ENCODE measurements around the gene SLC35A2. TPM values are rescaled to one million over a fixed set of nuclear protein-coding genes. Genes with fewer than 3 reads are reported as not detected.

SLC35A2 gene
- total RNA-seq, 1 donor from 2014 or later = 27.2 TPM

- H3K9me3 Mint-ChIP-seq (ENCODE audit: unreplicated experiment) = no peaks in the 10 kb centered on the region
- no peak for DNase-seq (ENCODE audit: low spot score)
- TF ChIP-seq CTCF (IDR thresholded peaks at IDR 0.05; ENCODE audit: unreplicated experiment) = no peak
These were observed 8.7 kb downstream of the SLC35A2 start for GRCh38 chrX:48902776-48903175.

GRCh38 chrX:48902135-48902534 is 9.3 kb downstream of the SLC35A2 start:
- H3K27ac Mint-ChIP-seq (ENCODE audit: unreplicated experiment) = peak overlapping the region; percentile 50
- H3K9me3 Mint-ChIP-seq (ENCODE audit: unreplicated experiment) = no peaks in the 10 kb centered on the region
- peak overlapping the region; percentile 72 for H3K4me3 Mint-ChIP-seq (ENCODE audit: unreplicated experiment)

More at GRCh38 chrX:48902776-48903175, 8.7 kb downstream of the SLC35A2 start:
- peaks cover 19% of the 10 kb centered on the region for H3K36me3 Mint-ChIP-seq (ENCODE audit: low read depth, unreplicated experiment)
- H3K27ac Mint-ChIP-seq (ENCODE audit: unreplicated experiment) = no peak overlapping the region
- H3K4me3 Mint-ChIP-seq (ENCODE audit: unreplicated experiment) = no peak overlapping the region
- no peaks in the 10 kb centered on the region for H3K27me3 Mint-ChIP-seq (ENCODE audit: unreplicated experiment)
- H3K4me1 Mint-ChIP-seq (ENCODE audit: unreplicated experiment) = peaks cover under 1% of the 10 kb centered on the region

DNA sequence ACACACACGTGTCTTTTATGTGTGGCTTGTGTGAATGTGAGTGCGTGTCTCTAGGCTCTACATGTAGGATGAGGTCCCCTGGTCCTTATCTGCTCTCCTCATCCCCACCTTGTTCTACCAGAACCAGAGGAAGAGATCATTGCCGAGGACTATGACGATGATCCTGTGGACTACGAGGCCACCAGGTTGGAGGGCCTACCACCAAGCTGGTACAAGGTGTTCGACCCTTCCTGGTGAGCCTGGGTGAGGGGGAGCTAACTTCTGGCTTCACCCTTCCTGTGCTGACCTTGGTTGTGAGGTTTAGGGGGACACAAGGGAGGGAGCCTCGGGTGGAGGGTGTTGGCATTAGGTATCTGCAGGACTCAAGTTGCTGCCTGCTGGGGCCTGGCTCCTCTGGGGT is 10.4 kb downstream of the SLC35A2 start:
- Mint-ChIP-seq H3K9me3 (ENCODE audit: unreplicated experiment) (no peaks in the 10 kb centered on the region), H3K4me1 (ENCODE audit: unreplicated experiment) (peaks cover 2% of the 10 kb centered on the region), H3K4me3 (ENCODE audit: unreplicated experiment) (no peak overlapping the region), H3K27ac (ENCODE audit: unreplicated experiment) (no peak overlapping the region), H3K36me3 (ENCODE audit: low read depth, unreplicated experiment) (peaks cover 19% of the 10 kb centered on the region), H3K27me3 (ENCODE audit: unreplicated experiment) (peaks cover 6% of the 10 kb centered on the region)
- DNase-seq (ENCODE audit: low spot score) = no peak
- TF ChIP-seq CTCF (IDR thresholded peaks at IDR 0.05; ENCODE audit: unreplicated experiment) = no peak

More at GRCh38 chrX:48902135-48902534, 9.3 kb downstream of the SLC35A2 start:
- peaks cover 1% of the 10 kb centered on the region for H3K27me3 Mint-ChIP-seq (ENCODE audit: unreplicated experiment)
- no peak for TF ChIP-seq CTCF (IDR thresholded peaks at IDR 0.05; ENCODE audit: unreplicated experiment)
- peaks cover 2% of the 10 kb centered on the region for H3K4me1 Mint-ChIP-seq (ENCODE audit: unreplicated experiment)
- peaks cover 19% of the 10 kb centered on the region for H3K36me3 Mint-ChIP-seq (ENCODE audit: low read depth, unreplicated experiment)
- no peak for DNase-seq (ENCODE audit: low spot score)

DNA sequence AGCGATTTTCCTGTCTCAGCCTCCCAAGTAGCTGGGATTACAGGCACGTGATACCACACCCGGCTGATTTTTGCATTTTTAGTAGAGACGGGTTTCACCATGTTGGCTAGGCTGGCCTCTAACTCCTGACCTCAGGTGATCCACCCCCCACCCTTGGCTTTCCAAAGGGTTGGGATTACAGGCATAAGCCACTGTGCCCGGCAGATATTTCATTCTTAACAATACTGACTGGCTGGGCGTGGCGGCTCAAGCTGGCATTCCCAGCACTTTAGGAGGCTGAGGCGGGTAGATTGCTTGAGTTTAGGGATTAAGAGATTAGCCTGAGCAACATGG is 12.4 kb downstream of the SLC35A2 start:
- Mint-ChIP-seq H3K27ac (ENCODE audit: unreplicated experiment) (no peak overlapping the region), H3K27me3 (ENCODE audit: unreplicated experiment) (peaks cover 6% of the 10 kb centered on the region), H3K4me3 (ENCODE audit: unreplicated experiment) (no peak overlapping the region), H3K9me3 (ENCODE audit: unreplicated experiment) (no peaks in the 10 kb centered on the region), H3K36me3 (ENCODE audit: low read depth, unreplicated experiment) (peaks cover 22% of the 10 kb centered on the region), H3K4me1 (ENCODE audit: unreplicated experiment) (peaks cover 6% of the 10 kb centered on the region)
- DNase-seq (ENCODE audit: low spot score) = no peak
- no peak for TF ChIP-seq CTCF (IDR thresholded peaks at IDR 0.05; ENCODE audit: unreplicated experiment)

DNA sequence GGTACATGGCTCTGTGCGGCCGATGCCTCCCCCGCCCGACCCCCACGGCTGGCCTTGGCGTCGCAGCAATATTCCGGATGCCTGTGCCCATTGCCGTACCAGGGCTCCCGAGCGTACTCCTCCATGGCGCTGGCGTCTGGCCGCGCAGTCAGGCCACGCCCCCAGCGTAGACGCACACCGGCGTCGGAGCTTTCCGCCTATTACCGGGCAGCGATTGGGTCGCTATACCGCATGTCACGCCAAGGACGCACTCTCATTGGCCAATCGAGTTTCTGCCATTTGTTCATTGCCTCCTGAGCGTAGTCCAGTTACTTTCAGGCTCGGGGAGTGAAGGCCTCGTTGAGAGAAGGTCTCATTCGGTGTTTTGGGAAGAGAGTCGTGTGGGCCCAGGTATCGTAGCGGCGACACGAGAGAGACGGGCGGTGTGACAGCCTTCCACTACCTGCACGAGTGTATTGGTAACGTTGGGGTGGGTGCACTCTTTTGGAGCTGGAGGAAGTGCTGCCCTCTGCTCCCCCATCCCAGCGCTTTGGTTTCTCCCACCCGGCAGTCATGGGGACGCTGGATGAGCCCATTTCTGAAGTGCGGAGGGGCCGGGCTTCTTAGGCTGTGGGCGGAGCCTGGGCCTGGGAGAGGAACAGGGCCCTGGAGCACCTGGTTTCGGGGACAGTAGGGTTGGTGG is 13.7 kb downstream of the SLC35A2 start, which contains the start of the genes PQBP1 and TIMM17B:
Gene PQBP1 (plus strand): TSS at position 306 of the 682 bp plus-strand sequence. CDS start 580 bp downstream, outside the sequence.
Gene TIMM17B (minus strand): TSS at position 144 of the 682 bp plus-strand sequence. CDS start 19 bp downstream, at position 125.
- Mint-ChIP-seq H3K9me3 (ENCODE audit: unreplicated experiment) (no peaks in the 10 kb centered on the region), H3K36me3 (ENCODE audit: low read depth, unreplicated experiment) (peaks cover 17% of the 10 kb centered on the region), H3K4me1 (ENCODE audit: unreplicated experiment) (peaks cover 6% of the 10 kb centered on the region), H3K27ac (ENCODE audit: unreplicated experiment) (peak within 1 kb of the TSS; percentile 95), H3K27me3 (ENCODE audit: unreplicated experiment) (peaks cover 6% of the 10 kb centered on the region), H3K4me3 (ENCODE audit: unreplicated experiment) (peak within 1 kb of the TSS; percentile 96)
- no peak for TF ChIP-seq CTCF (IDR thresholded peaks at IDR 0.05; ENCODE audit: unreplicated experiment)
- peak; percentile 77 for DNase-seq (ENCODE audit: low spot score)
